ENCODE results near the gene LSM14A.

The LSM14A gene

GRCh38 chr19:34188408-34188807, 16.1 kb downstream of the LSM14A start:
- no peak for TF ChIP-seq CTCF (IDR thresholded peaks at IDR 0.05)
- Histone ChIP-seq H3K4me1 (ENCODE audit: control insufficient read depth in 1 of 2, insufficient read depth in 1 of 2, low read depth in 1 of 2, low read length in 1 of 2) (peaks cover 43 to 48% of the 10 kb centered on the region in 2 experiments), H3K36me3 (no peaks in the 10 kb centered on the region), H3K9me3 (no peaks in the 10 kb centered on the region), H3K27me3 (no peaks in the 10 kb centered on the region), H3K27ac (peak overlapping the region; percentile 58), H3K4me3 (ENCODE audit: low read depth in 1 of 2, low read length in 1 of 2) (peak overlapping the region in 1 of 2 experiments; percentile 7)

GRCh38 chr19:34189199-34189916, 17.1 kb downstream of the LSM14A start:
- TF ChIP-seq CTCF (IDR thresholded peaks at IDR 0.05), result no peak
- Histone ChIP-seq H3K36me3 (peaks cover 6% of the 10 kb centered on the region), H3K27ac (peak overlapping the region; percentile 9), H3K4me3 (ENCODE audit: low read depth in 1 of 2, low read length in 1 of 2) (no peak overlapping the region), H3K9me3 (no peaks in the 10 kb centered on the region), H3K27me3 (no peaks in the 10 kb centered on the region), H3K4me1 (ENCODE audit: control insufficient read depth in 1 of 2, insufficient read depth in 1 of 2, low read depth in 1 of 2, low read length in 1 of 2) (peaks cover 42 to 43% of the 10 kb centered on the region in 2 experiments)

- H3K27ac ChIP-seq, result no peak overlapping the region
- no peak overlapping the region for H3K4me3 ChIP-seq (ENCODE audit: low read depth in 1 of 2, low read length in 1 of 2)
- no peaks in the 10 kb centered on the region for H3K9me3 ChIP-seq
- H3K36me3 ChIP-seq, result peaks cover 12% of the 10 kb centered on the region
- H3K27me3 ChIP-seq, result no peaks in the 10 kb centered on the region
- no peak for TF ChIP-seq CTCF (IDR thresholded peaks at IDR 0.05)
- peaks cover 36% of the 10 kb centered on the region in 2 experiments for H3K4me1 ChIP-seq (ENCODE audit: control insufficient read depth in 1 of 2, insufficient read depth in 1 of 2, low read depth in 1 of 2, low read length in 1 of 2)
These were observed 17.7 kb downstream of the LSM14A start for GRCh38 chr19:34189917-34190425.

GRCh38 chr19:34191355-34191962, 19.2 kb downstream of the LSM14A start:
- H3K4me1 ChIP-seq (ENCODE audit: control insufficient read depth in 1 of 2, insufficient read depth in 1 of 2, low read depth in 1 of 2, low read length in 1 of 2), result peaks cover 22% of the 10 kb centered on the region in 2 experiments
- H3K27ac ChIP-seq, result no peak overlapping the region
- no peak for TF ChIP-seq CTCF (IDR thresholded peaks at IDR 0.05)
- H3K27me3 ChIP-seq, result no peaks in the 10 kb centered on the region
- no peak overlapping the region for H3K4me3 ChIP-seq (ENCODE audit: low read depth in 1 of 2, low read length in 1 of 2)
- H3K9me3 ChIP-seq, result no peaks in the 10 kb centered on the region
- peaks cover 26% of the 10 kb centered on the region for H3K36me3 ChIP-seq

GRCh38 chr19:34193439-34193838, 21.1 kb downstream of the LSM14A start:
- Histone ChIP-seq H3K27ac (no peak overlapping the region), H3K4me1 (ENCODE audit: control insufficient read depth in 1 of 2, insufficient read depth in 1 of 2, low read depth in 1 of 2, low read length in 1 of 2) (peaks cover 8 to 9% of the 10 kb centered on the region in 2 experiments), H3K36me3 (peaks cover 44% of the 10 kb centered on the region), H3K27me3 (no peaks in the 10 kb centered on the region), H3K4me3 (ENCODE audit: low read depth in 1 of 2, low read length in 1 of 2) (no peak overlapping the region), H3K9me3 (no peaks in the 10 kb centered on the region)
- TF ChIP-seq CTCF (IDR thresholded peaks at IDR 0.05), result no peak

Data from neutrophil (primary cell).